DOHH2 (cell line): ENCODE results near the gene IL1RN.

Source experiments
- H3F3A ChIP-seq: fragments of 200-600 bp; sonication (generic), shearing (Covaris generic); 2 replicates; pipeline ENCODE4 v1.6.0; 2016; ENCODE audit warnings: antibody characterized with exemption, mild to moderate bottlenecking; ENCODE audit not compliant: control insufficient read depth, insufficient read depth
- H3K27ac ChIP-seq: fragments of 200-600 bp; sonication (generic); 2 replicates; pipeline ENCODE4 v1.5.1; 2014; ENCODE audit warnings: low read depth, mild to moderate bottlenecking, low read length, moderate library complexity
- H3K27me3 ChIP-seq: fragments of 200-600 bp; sonication (generic); 2 replicates; pipeline ENCODE4 v1.6.1; 2014; ENCODE audit warnings: mild to moderate bottlenecking, low read length, mixed read lengths; ENCODE audit not compliant: control insufficient read depth
- H3K36me3 ChIP-seq: fragments of 200-600 bp; sonication (generic); 2 replicates; pipeline ENCODE4 v1.6.1; 2014; ENCODE audit warnings: mild to moderate bottlenecking, low read length, moderate library complexity, mixed read lengths; ENCODE audit not compliant: control insufficient read depth
- H3K4me1 ChIP-seq: fragments of 200-600 bp; sonication (generic); 2 replicates; pipeline ENCODE4 v1.6.1; 2014; ENCODE audit warnings: mild to moderate bottlenecking, low read length, mixed read lengths; ENCODE audit not compliant: control insufficient read depth
- H3K4me2 ChIP-seq: fragments of 200-600 bp; sonication (generic); 2 replicates; pipeline ENCODE4 v1.6.0; 2014; ENCODE audit warnings: mild to moderate bottlenecking, low read length, moderate library complexity
- H3K4me3 ChIP-seq: fragments of 200-600 bp; sonication (generic); 2 replicates; pipeline ENCODE4 v1.5.1; 2014; ENCODE audit warnings: mild to moderate bottlenecking, low read length, mixed read lengths
- H3K79me2 ChIP-seq: fragments of 200-600 bp; sonication (generic); 2 replicates; pipeline ENCODE4 v1.6.1; 2014; ENCODE audit warnings: mild to moderate bottlenecking, low read length, mixed read lengths; ENCODE audit not compliant: control insufficient read depth
- H3K9me2 ChIP-seq: fragments of 200-600 bp; sonication (generic); replicated peaks from 2 replicates; pipeline ENCODE4 v1.6.1; 2014; ENCODE audit warnings: mild to moderate bottlenecking, low read length, mixed read lengths; ENCODE audit not compliant: control insufficient read depth
- H3K9me3 ChIP-seq: fragments of 200-600 bp; sonication (generic); 2 replicates; pipeline ENCODE4 v1.6.1; 2014; ENCODE audit warnings: antibody characterized with exemption, low read length, mixed read lengths; ENCODE audit not compliant: control insufficient read depth, insufficient read depth
- H4K20me1 ChIP-seq: fragments of 200-600 bp; sonication (generic); 2 replicates; pipeline ENCODE4 v1.6.0; 2014; ENCODE audit warnings: low read depth, mild to moderate bottlenecking, antibody characterized with exemption, low read length, moderate library complexity; ENCODE audit not compliant: control insufficient read depth, insufficient read depth
- EZH2phosphoT487 ChIP-seq: fragments of 200-600 bp; sonication (generic); IDR thresholded peaks from 2 replicates; pipeline ENCODE4 v1.6.1; 2017; ENCODE audit warnings: borderline replicate concordance, mild to moderate bottlenecking, antibody characterized with exemption, low read length, moderate library complexity, mixed read lengths
- TF ChIP-seq, protein P1 (sequence below): fragments of 200-600 bp; sonication (generic); IDR thresholded peaks from one replicate; pipeline ENCODE4 v1.5.1; 2014; ENCODE audit warnings: antibody characterized with exemption, mild to moderate bottlenecking, low read depth, low read length; ENCODE audit not compliant: poor library complexity, severe bottlenecking

Gene IL1RN

DNA sequence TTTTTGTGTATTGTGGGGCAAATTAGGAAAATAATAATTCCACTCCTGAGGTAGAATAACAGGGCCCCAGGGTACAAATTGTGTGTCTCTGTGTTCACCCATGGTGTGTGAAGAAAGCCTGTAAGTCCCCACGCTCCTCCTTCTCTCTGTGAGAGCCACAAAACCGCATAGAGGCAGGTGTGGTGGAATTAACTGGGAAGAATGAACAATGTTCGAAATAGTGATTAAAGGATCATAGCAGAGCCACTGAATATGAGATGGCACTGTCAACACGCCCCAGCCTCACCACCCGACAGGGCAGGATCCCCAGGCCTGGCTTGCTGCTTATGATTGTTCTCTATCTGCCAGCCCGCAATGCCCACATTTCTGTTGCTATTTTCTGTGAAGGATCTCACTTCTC lies 14.1 kb downstream of the IL1RN start:
- no peak overlapping the region for H3K27ac ChIP-seq
- H3F3A ChIP-seq, result no peaks in the 10 kb centered on the region
- H3K9me2 ChIP-seq, result no peaks in the 10 kb centered on the region
- H3K36me3 ChIP-seq, result no peaks in the 10 kb centered on the region
- TF ChIP-seq, protein P1, sequence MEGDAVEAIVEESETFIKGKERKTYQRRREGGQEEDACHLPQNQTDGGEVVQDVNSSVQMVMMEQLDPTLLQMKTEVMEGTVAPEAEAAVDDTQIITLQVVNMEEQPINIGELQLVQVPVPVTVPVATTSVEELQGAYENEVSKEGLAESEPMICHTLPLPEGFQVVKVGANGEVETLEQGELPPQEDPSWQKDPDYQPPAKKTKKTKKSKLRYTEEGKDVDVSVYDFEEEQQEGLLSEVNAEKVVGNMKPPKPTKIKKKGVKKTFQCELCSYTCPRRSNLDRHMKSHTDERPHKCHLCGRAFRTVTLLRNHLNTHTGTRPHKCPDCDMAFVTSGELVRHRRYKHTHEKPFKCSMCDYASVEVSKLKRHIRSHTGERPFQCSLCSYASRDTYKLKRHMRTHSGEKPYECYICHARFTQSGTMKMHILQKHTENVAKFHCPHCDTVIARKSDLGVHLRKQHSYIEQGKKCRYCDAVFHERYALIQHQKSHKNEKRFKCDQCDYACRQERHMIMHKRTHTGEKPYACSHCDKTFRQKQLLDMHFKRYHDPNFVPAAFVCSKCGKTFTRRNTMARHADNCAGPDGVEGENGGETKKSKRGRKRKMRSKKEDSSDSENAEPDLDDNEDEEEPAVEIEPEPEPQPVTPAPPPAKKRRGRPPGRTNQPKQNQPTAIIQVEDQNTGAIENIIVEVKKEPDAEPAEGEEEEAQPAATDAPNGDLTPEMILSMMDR, result no peak
- TF ChIP-seq EZH2phosphoT487, result no peak
- H3K4me1 ChIP-seq, result peaks cover 10% of the 10 kb centered on the region
- no peak overlapping the region for H3K4me3 ChIP-seq
- no peaks in the 10 kb centered on the region for H3K79me2 ChIP-seq
- no peaks in the 10 kb centered on the region for H4K20me1 ChIP-seq
- no peaks in the 10 kb centered on the region for H3K27me3 ChIP-seq
- no peaks in the 10 kb centered on the region; the same call in 1 of the 2 replicates for H3K9me3 ChIP-seq
- H3K4me2 ChIP-seq, result no peak overlapping the region

DNA sequence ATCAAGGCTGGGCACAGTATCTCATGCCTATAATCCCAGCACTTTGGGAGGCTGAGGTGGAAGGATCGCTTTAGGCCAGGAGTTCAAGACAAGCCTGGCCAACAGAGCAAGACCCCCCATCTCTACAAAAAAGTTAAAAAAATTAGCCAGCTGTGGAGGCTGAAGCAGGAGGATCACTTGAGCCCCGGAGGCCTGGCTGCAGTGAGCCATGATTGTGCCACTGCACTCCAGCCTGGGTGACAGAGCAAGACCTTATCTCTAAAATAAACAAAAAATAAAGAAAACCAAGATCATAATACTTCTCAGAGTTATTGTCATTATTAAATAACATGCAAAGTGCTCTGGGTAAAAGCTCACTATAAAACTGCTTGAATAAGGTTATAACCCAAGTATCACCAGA lies 14.9 kb downstream of the IL1RN start:
- no peak overlapping the region for H3K4me2 ChIP-seq
- H3K27me3 ChIP-seq, result no peaks in the 10 kb centered on the region
- peaks cover 10% of the 10 kb centered on the region for H3K4me1 ChIP-seq
- no peaks in the 10 kb centered on the region; the same call in 1 of the 2 replicates for H3K9me3 ChIP-seq
- no peaks in the 10 kb centered on the region for H3F3A ChIP-seq
- H3K4me3 ChIP-seq, result no peak overlapping the region
- no peaks in the 10 kb centered on the region for H3K79me2 ChIP-seq
- H3K36me3 ChIP-seq, result no peaks in the 10 kb centered on the region
- no peak overlapping the region for H3K27ac ChIP-seq
- no peaks in the 10 kb centered on the region for H4K20me1 ChIP-seq
- TF ChIP-seq, protein P1, result no peak
- TF ChIP-seq EZH2phosphoT487, result no peak
- H3K9me2 ChIP-seq, result no peaks in the 10 kb centered on the region

DNA sequence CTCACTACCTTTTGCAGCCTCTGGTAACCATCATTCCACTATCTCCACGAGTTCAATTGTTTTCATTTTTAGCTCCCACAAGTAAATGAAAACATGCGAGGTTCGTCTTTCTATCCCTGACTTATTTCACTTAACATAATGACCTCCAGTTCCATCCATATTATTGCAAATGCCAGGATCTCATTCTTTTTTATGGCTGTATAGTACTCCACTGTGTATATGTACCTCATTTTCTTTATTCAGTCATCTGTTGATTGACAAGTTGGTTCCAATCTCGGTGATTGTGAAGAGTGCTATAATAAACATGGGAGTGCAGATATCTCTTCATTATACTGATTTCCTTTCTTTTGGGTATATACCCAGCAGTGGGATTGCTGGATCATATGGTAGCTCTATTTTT lies 16.9 kb downstream of the IL1RN start:
- H4K20me1 ChIP-seq, result no peaks in the 10 kb centered on the region
- TF ChIP-seq, protein P1, result no peak
- no peak for TF ChIP-seq EZH2phosphoT487
- H3K4me1 ChIP-seq, result peaks cover 8% of the 10 kb centered on the region
- H3K27ac ChIP-seq, result no peak overlapping the region
- no peaks in the 10 kb centered on the region for H3K27me3 ChIP-seq
- no peaks in the 10 kb centered on the region for H3K36me3 ChIP-seq
- no peaks in the 10 kb centered on the region for H3F3A ChIP-seq
- H3K4me2 ChIP-seq, result no peak overlapping the region
- no peaks in the 10 kb centered on the region for H3K9me2 ChIP-seq
- H3K9me3 ChIP-seq, result no peaks in the 10 kb centered on the region; the same call in 1 of the 2 replicates
- no peak overlapping the region for H3K4me3 ChIP-seq
- H3K79me2 ChIP-seq, result no peaks in the 10 kb centered on the region
